Neural progenitor cell (in vitro differentiated cells): ENCODE results near the gene PDE3B.

ENCODE experiments used
- CTCF ChIP-seq: fragments of 200-600 bp; sonication (generic); IDR thresholded peaks from 2 replicates; pipeline ENCODE4 v1.5.1; 2017; ENCODE audit warnings: antibody characterized with exemption, mild to moderate bottlenecking
- EZH2 ChIP-seq: fragments of 200-600 bp; sonication (generic); IDR thresholded peaks from 2 replicates; pipeline ENCODE4 v1.6.1; 2017; ENCODE audit warnings: antibody characterized with exemption, mild to moderate bottlenecking, moderate library complexity

DNA sequence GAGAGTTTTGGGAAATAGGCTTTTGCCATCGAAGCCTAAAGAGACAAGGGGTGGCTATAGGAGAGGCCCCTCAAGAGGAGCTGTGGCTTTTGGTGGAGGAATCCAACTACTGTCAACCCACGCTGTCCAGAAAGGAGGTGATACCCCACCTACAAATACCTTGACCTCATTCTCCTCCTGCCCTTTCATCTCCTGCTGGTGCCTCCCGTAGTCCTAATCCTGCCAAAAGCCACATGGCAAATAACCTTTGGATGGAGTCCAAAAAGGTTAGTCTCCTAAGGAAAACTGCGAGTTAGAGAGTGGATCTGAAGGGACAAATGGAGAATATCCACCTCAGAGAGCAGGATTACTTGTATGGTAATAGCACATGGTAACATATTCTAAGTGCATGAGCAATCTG, 112.7 kb downstream of the PDE3B start:
- TF ChIP-seq EZH2: no peak
- TF ChIP-seq CTCF: no peak
